ENCODE results near the gene CD40LG. TPM values are rescaled to one million over a fixed set of nuclear protein-coding genes. Genes with fewer than 3 reads are reported as not detected.

CD40LG gene
- total and polyA plus RNA-seq, 8 donors, result 0.18 to 0.76 (median 0.30) TPM; not detected in 5

GRCh38 chrX:136662976-136663375 is 15.0 kb downstream of the CD40LG start:
- TF ChIP-seq CTCF (IDR thresholded peaks at IDR 0.05) (no peak), POLR2AphosphoS5 (IDR thresholded peaks at IDR 0.05) (no peak), EP300 (IDR thresholded peaks at IDR 0.05) (no peak), POLR2A (IDR thresholded peaks at IDR 0.05) (no peak)
- Histone ChIP-seq H3K4me1 (no peaks in the 10 kb centered on the region), H3K27ac (no peak overlapping the region), H3K27me3 (no peaks in the 10 kb centered on the region), H3K9me3 (peaks cover 0 to 17% (median 10%) of the 10 kb centered on the region in 4 donors), H3K36me3 (peaks cover 0 to 36% (median 16%) of the 10 kb centered on the region in 4 donors), H3K4me3 (no peak overlapping the region)
- intact Hi-C loops (cut with DNase I; ENCODE audit: low total_unique reads), result no loop called here
- DNase-seq, result no peak
- 77 to 100% (median 94%) methylated on average over 1 of the region's 1 CpG for WGBS, 5 donors

GRCh38 chrX:136665258-136665900 is 17.4 kb downstream of the CD40LG start:
- Histone ChIP-seq H3K4me1 (no peaks in the 10 kb centered on the region), H3K27me3 (no peaks in the 10 kb centered on the region), H3K4me3 (no peak overlapping the region), H3K36me3 (peaks cover 0 to 51% (median 35%) of the 10 kb centered on the region in 4 donors), H3K27ac (no peak overlapping the region), H3K9me3 (peaks cover 0 to 17% (median 10%) of the 10 kb centered on the region in 4 donors)
- intact Hi-C loops (cut with DNase I; ENCODE audit: low total_unique reads), result no loop called here
- no peak for DNase-seq
- WGBS, 5 donors, result 78 to 89% (median 84%) methylated on average over 6 of the region's 6 CpGs
- TF ChIP-seq POLR2AphosphoS5 (IDR thresholded peaks at IDR 0.05), result no peak
- TF ChIP-seq EP300 (IDR thresholded peaks at IDR 0.05), result no peak
- TF ChIP-seq CTCF (IDR thresholded peaks at IDR 0.05), result no peak
- no peak for TF ChIP-seq POLR2A (IDR thresholded peaks at IDR 0.05)

- Histone ChIP-seq H3K27ac (no peak overlapping the region), H3K4me1 (no peaks in the 10 kb centered on the region), H3K4me3 (no peak overlapping the region), H3K27me3 (no peaks in the 10 kb centered on the region), H3K9me3 (peaks cover 0 to 17% (median 10%) of the 10 kb centered on the region in 4 donors), H3K36me3 (peaks cover 0 to 51% (median 39%) of the 10 kb centered on the region in 4 donors)
- 44 to 76% (median 70%) methylated on average over 1 of the region's 1 CpG for WGBS, 5 donors
- TF ChIP-seq EP300 (IDR thresholded peaks at IDR 0.05) (no peak), POLR2AphosphoS5 (IDR thresholded peaks at IDR 0.05) (no peak), POLR2A (IDR thresholded peaks at IDR 0.05) (no peak), CTCF (IDR thresholded peaks at IDR 0.05) (no peak)
- intact Hi-C loops (cut with DNase I; ENCODE audit: low total_unique reads), result no loop called here
- no peak for DNase-seq
These were observed 18.1 kb downstream of the CD40LG start for GRCh38 chrX:136666088-136666487.

- intact Hi-C loops (cut with DNase I; ENCODE audit: low total_unique reads), result no loop called here
- 80 to 94% (median 85%) methylated on average over 10 of the region's 10 CpGs for WGBS, 5 donors
- TF ChIP-seq EP300 (IDR thresholded peaks at IDR 0.05), result no peak
- TF ChIP-seq POLR2A (IDR thresholded peaks at IDR 0.05), result no peak
- no peak for TF ChIP-seq POLR2AphosphoS5 (IDR thresholded peaks at IDR 0.05)
- no peak for TF ChIP-seq CTCF (IDR thresholded peaks at IDR 0.05)
- no peaks in the 10 kb centered on the region for H3K27me3 ChIP-seq
- H3K27ac ChIP-seq, result no peak overlapping the region
- H3K9me3 ChIP-seq, result peaks cover 0 to 17% (median 10%) of the 10 kb centered on the region in 4 donors
- H3K4me1 ChIP-seq, result no peaks in the 10 kb centered on the region
- DNase-seq, result no peak
- H3K4me3 ChIP-seq, result no peak overlapping the region
- peaks cover 0 to 61% (median 51%) of the 10 kb centered on the region in 4 donors for H3K36me3 ChIP-seq
These were observed 19.6 kb downstream of the CD40LG start for GRCh38 chrX:136667446-136668168.
